Measurements from ENCODE around the gene MAB21L2. TPM values are rescaled to one million over a fixed set of nuclear protein-coding genes. Genes with fewer than 3 reads are reported as not detected.

MAB21L2 gene
- total and polyA plus RNA-seq, 2 of the 13 experiments (the other 11 are each of a cell fraction or from before 2014, with no cell fraction given): not detected

- no peak for TF ChIP-seq SMARCE1 (IDR thresholded peaks at IDR 0.05; ENCODE audit: borderline replicate concordance)
- no peak for TF ChIP-seq TAF15 (IDR thresholded peaks at IDR 0.05; ENCODE audit: low read depth, low read length, poor library complexity, severe bottlenecking)
- TF ChIP-seq ARID2 (CRISPR knock-in tag; IDR thresholded peaks at IDR 0.05; ENCODE audit: borderline replicate concordance): no peak
Measured at GRCh38 chr4:150625033-150625432, 43.1 kb downstream of the MAB21L2 start (continued).

GRCh38 chr4:150628073-150628472 lies 46.1 kb downstream of the MAB21L2 start:
- H3K4me3 ChIP-seq (replicated peaks in 1 of 3; ENCODE audit: insufficient read depth in 1 of 3, low read depth in 2 of 3, low read length in 3 of 3): no peak overlapping the region
- intact Hi-C loops (cut with micrococcal nuclease; ENCODE audit: unreplicated experiment): no loop called here
- POLR2A ChIA-PET: no interaction called here
- no peak overlapping the region for H3K27ac ChIP-seq (ENCODE audit: extremely low read length, insufficient read depth, low read length)
- DNase-seq (ENCODE audit: low spot score) (no peak), ATAC-seq (no peak), FAIRE-seq (no peak)
- H3K9me3 ChIP-seq (ENCODE audit: low read length): peaks cover 6% of the 10 kb centered on the region; the same call in 1 of the 2 replicates
- no peak overlapping the region for H2AFZ ChIP-seq (ENCODE audit: low read length)
- in situ Hi-C loops (cut with HindIII; ENCODE audit: extremely low pct_ligation_motif_present, low pct_unique_long_range_greater_than_20kb): no loop called here
- no peaks in the 10 kb centered on the region; a peak in 1 of 5 replicates for H3K27me3 ChIP-seq (ENCODE audit: control insufficient read depth in 1 of 2, insufficient read depth in 2 of 2, low read length in 2 of 2)
- BruUV-seq (replicated peaks): no TSS peak
- no peaks in the 10 kb centered on the region for H3K4me1 ChIP-seq (ENCODE audit: insufficient read depth, low read length)
- no peaks in the 10 kb centered on the region for H3K79me2 ChIP-seq (ENCODE audit: insufficient read depth, low read length)
- H3K36me3 ChIP-seq (replicated peaks in 1 of 2; ENCODE audit: control insufficient read depth in 1 of 2, insufficient read depth in 2 of 2, low read length in 2 of 2): no peaks in the 10 kb centered on the region
- WGBS (ENCODE audit: low lambda C conversion rate): 95% methylated on average over 2 of the region's 2 CpGs
- H4K20me1 ChIP-seq (ENCODE audit: insufficient read depth, low read length): no peaks in the 10 kb centered on the region
- CTCF ChIA-PET (ENCODE audit: low intra/inter-chr PET ratio, low total read pairs): no interaction called here
- H3K4me2 ChIP-seq (ENCODE audit: low read depth, low read length): no peak overlapping the region
- H3K9ac ChIP-seq (ENCODE audit: insufficient read depth, low read depth, low read length): no peak overlapping the region
- no peak for TF ChIP-seq LCORL (IDR thresholded peaks at IDR 0.05)
- no peak for TF ChIP-seq LCORL (CRISPR knock-in tag; IDR thresholded peaks at IDR 0.05)
- no peak for TF ChIP-seq ZNF510 (CRISPR knock-in tag; IDR thresholded peaks at IDR 0.05; ENCODE audit: low read depth)
- no peak for TF ChIP-seq ZNF274 (CRISPR knock-in tag; IDR thresholded peaks at IDR 0.05)
- TF ChIP-seq ZBTB26 (CRISPR knock-in tag; IDR thresholded peaks at IDR 0.05; ENCODE audit: borderline replicate concordance): no peak
- no peak for TF ChIP-seq TRIM24 (CRISPR knock-in tag; IDR thresholded peaks at IDR 0.05)
- no peak for TF ChIP-seq DZIP1 (CRISPR knock-in tag; IDR thresholded peaks at IDR 0.05)
- TF ChIP-seq CC2D1A (CRISPR knock-in tag; IDR thresholded peaks at IDR 0.05): no peak
- no peak for TF ChIP-seq AKNA (CRISPR knock-in tag; IDR thresholded peaks at IDR 0.05; ENCODE audit: borderline replicate concordance)
- no peak for TF ChIP-seq HOMEZ (CRISPR knock-in tag; IDR thresholded peaks at IDR 0.05; ENCODE audit: low read depth)
- TF ChIP-seq YY1 (IDR thresholded peaks at IDR 0.05; ENCODE audit: insufficient read depth, insufficient replicate concordance, low read depth, low read length): no peak

All from HepG2 (cell line).